Esophagus squamous epithelium (tissue), 4 donors: ENCODE results near the gene SLC38A11.

Experiments used
- CTCF ChIP-seq, 6 experiments: fragments of 450-650 bp in 4 of 6; fragments of 200-600 bp in 2 of 6; sonication (generic) in 2 of 6; IDR thresholded peaks; one replicate each; pipeline ENCODE4 v1.5.1; 2016 to 2019; ENCODE audit warnings: antibody characterized with exemption in 6 of 6, mild to moderate bottlenecking in 4 of 6, moderate library complexity in 4 of 6
- POLR2A ChIP-seq, 4 donors: fragments of 450-650 bp; IDR thresholded peaks; one replicate each; pipeline ENCODE4 v1.6.1; 2017; ENCODE audit warnings: antibody characterized with exemption in 4 of 4, mild to moderate bottlenecking in 4 of 4, moderate library complexity in 3 of 4

- no peak for TF ChIP-seq CTCF (IDR thresholded peaks at IDR 0.05)
- no peak for TF ChIP-seq POLR2A (IDR thresholded peaks at IDR 0.05)
Observed at GRCh38 chr2:165003443-165004130, 48.3 kb upstream of the SLC38A11 start.
